HepG2 (cell line): Measurements from ENCODE around the gene ZNF318. TPM values are rescaled to one million over a fixed set of nuclear protein-coding genes. Genes with fewer than 3 reads are reported as not detected.

Experiments used
- EEA1 ChIP-seq: sonication (generic); formaldehyde crosslinking; IDR thresholded peaks from 2 replicates; pipeline ENCODE4 v1.5.1; 2020; ENCODE audit warnings: mild to moderate bottlenecking, missing genetic modification reagents, borderline replicate concordance
- ETS1 ChIP-seq: sonication (generic); formaldehyde crosslinking; IDR thresholded peaks from 2 replicates; pipeline ENCODE4 v1.4.0; 2020; ENCODE audit warnings: missing genetic modification reagents
- MTF2 ChIP-seq: sonication (generic); formaldehyde crosslinking; IDR thresholded peaks from 2 replicates; pipeline ENCODE4 v1.5.0; 2020; ENCODE audit warnings: missing genetic modification reagents, borderline replicate concordance
- NR2C2 ChIP-seq: sonication (generic); formaldehyde crosslinking; IDR thresholded peaks from 2 replicates; pipeline ENCODE4 v1.4.0; 2020; ENCODE audit warnings: missing genetic modification reagents, mild to moderate bottlenecking, moderate library complexity, borderline replicate concordance
- RBFOX2 ChIP-seq: fragments of 200-400 bp; formaldehyde crosslinking; IDR thresholded peaks from 2 replicates; pipeline ENCODE4 v1.6.1; 2017; ENCODE audit warnings: low read depth, mild to moderate bottlenecking, low read length
- TRIM22 ChIP-seq: fragments of 450-650 bp; IDR thresholded peaks from 2 replicates; pipeline ENCODE4 v1.6.1; 2017
- ZNF546 ChIP-seq: sonication (generic); formaldehyde crosslinking; conservative IDR thresholded peaks from 2 replicates; pipeline ENCODE4 v1.8.1; 2023; ENCODE audit warnings: mild to moderate bottlenecking, missing genetic modification reagents
- ZNF567 ChIP-seq: sonication (generic); formaldehyde crosslinking; IDR thresholded peaks from 2 replicates; pipeline ENCODE4 v1.8.1; 2023; ENCODE audit warnings: mild to moderate bottlenecking, missing genetic modification reagents, borderline replicate concordance
- ZNF883 ChIP-seq: sonication (generic); formaldehyde crosslinking; IDR thresholded peaks from 2 replicates; pipeline ENCODE4 v1.5.1; 2020; ENCODE audit warnings: mild to moderate bottlenecking, missing genetic modification reagents; ENCODE audit errors: not compliant biosample characterization
- ZSCAN29 ChIP-seq: sonication (generic); formaldehyde crosslinking; conservative IDR thresholded peaks from 2 replicates; pipeline ENCODE4 v1.4.0; 2020; ENCODE audit warnings: mild to moderate bottlenecking, missing genetic modification reagents
- polyA plus RNA-seq, 8 experiments: library from polyadenylated mRNA; depleted of rRNA in 3 of 8; stranded (reverse) in 7 of 8; unstranded in 1 of 8; fragments of >200 nt; fragmentation: Illumina TruSeq in 4 of 8; extraction: Trizol in 4 of 8; gene quantifications; 2 replicates each; pipeline versions ENCODE4 v1.2.1 to v1.2.3, GENCODE V29; 2011 to 2016; ENCODE audit warnings: low read depth in 4 of 8, missing spikeins in 1 of 8, mixed read lengths in 1 of 8; ENCODE audit not compliant: insufficient read depth in 1 of 8
- total RNA-seq, 5 experiments: library from RNA; depleted of rRNA; stranded (reverse); fragments of >200 nt; fragmentation: Illumina TruSeq; extraction: Trizol; gene quantifications; 2 replicates each; pipeline ENCODE4 v1.2.3, GENCODE V29; 2016; ENCODE audit warnings: low read depth in 1 of 5
- TF ChIP-seq, protein P1 (sequence below): sonication (generic); formaldehyde crosslinking; IDR thresholded peaks from 2 replicates; pipeline ENCODE4 v1.5.0; 2020; ENCODE audit warnings: mild to moderate bottlenecking, missing genetic modification reagents
- TF ChIP-seq, protein P2 (sequence below): sonication (generic); formaldehyde crosslinking; conservative IDR thresholded peaks from 2 replicates; pipeline ENCODE4 v1.8.1; 2023; ENCODE audit warnings: missing genetic modification reagents
- TF ChIP-seq, protein P3 (sequence below): sonication (generic); formaldehyde crosslinking; IDR thresholded peaks from 2 replicates; pipeline ENCODE4 v1.4.0; 2020; ENCODE audit warnings: missing genetic modification reagents, borderline replicate concordance

ZNF318 gene
- total and polyA plus RNA-seq, 2 of the 13 experiments (the other 11 are each of a cell fraction or from before 2014, with no cell fraction given), result 13.0 to 14.5 TPM

DNA sequence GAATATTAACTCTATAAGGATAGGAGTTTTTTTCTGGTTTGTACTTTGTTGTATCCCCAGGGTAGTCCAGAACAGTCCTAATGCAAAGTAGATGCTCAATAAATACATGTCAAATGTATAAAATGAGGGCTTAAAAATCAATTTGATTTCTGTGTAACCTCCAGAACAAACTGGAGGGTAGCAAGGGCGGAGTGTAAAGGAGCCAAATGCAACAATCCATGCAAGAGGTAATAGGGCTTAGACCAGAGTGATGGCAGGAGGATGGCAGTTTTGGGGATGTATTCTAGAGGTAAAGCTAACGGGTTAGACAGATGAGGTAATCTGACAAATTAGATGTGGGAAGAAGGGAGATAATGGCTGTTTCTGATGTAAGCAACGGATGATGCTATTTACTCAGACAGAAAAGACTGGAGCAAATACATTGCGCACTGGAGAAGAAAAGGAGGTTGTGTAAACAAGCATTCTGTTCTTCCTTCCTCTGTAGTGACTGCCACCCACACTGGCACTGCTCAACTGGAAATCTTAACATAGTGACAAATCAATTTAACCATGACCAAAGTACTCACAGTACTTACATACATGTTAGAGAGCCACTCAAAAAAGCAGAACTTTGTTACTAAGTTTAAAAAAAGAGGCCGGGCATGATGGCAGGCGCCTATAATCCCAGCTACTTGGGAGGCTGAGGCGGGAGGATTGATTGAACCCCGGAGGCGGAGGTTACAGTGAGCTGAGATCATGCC is 2.0 kb downstream of the ZNF318 start (continued):
- TF ChIP-seq, protein P1, sequence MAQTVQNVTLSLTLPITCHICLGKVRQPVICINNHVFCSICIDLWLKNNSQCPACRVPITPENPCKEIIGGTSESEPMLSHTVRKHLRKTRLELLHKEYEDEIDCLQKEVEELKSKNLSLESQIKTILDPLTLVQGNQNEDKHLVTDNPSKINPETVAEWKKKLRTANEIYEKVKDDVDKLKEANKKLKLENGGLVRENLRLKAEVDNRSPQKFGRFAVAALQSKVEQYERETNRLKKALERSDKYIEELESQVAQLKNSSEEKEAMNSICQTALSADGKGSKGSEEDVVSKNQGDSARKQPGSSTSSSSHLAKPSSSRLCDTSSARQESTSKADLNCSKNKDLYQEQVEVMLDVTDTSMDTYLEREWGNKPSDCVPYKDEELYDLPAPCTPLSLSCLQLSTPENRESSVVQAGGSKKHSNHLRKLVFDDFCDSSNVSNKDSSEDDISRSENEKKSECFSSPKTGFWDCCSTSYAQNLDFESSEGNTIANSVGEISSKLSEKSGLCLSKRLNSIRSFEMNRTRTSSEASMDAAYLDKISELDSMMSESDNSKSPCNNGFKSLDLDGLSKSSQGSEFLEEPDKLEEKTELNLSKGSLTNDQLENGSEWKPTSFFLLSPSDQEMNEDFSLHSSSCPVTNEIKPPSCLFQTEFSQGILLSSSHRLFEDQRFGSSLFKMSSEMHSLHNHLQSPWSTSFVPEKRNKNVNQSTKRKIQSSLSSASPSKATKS (CRISPR knock-in tag), result no peak
- TF ChIP-seq ZNF567 (CRISPR knock-in tag), result no peak
- TF ChIP-seq ZSCAN29 (CRISPR knock-in tag), result no peak
- TF ChIP-seq TRIM22, result no peak
- TF ChIP-seq, protein P2, sequence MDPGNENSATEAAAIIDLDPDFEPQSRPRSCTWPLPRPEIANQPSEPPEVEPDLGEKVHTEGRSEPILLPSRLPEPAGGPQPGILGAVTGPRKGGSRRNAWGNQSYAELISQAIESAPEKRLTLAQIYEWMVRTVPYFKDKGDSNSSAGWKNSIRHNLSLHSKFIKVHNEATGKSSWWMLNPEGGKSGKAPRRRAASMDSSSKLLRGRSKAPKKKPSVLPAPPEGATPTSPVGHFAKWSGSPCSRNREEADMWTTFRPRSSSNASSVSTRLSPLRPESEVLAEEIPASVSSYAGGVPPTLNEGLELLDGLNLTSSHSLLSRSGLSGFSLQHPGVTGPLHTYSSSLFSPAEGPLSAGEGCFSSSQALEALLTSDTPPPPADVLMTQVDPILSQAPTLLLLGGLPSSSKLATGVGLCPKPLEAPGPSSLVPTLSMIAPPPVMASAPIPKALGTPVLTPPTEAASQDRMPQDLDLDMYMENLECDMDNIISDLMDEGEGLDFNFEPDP (CRISPR knock-in tag), result no peak
- TF ChIP-seq, protein P3, sequence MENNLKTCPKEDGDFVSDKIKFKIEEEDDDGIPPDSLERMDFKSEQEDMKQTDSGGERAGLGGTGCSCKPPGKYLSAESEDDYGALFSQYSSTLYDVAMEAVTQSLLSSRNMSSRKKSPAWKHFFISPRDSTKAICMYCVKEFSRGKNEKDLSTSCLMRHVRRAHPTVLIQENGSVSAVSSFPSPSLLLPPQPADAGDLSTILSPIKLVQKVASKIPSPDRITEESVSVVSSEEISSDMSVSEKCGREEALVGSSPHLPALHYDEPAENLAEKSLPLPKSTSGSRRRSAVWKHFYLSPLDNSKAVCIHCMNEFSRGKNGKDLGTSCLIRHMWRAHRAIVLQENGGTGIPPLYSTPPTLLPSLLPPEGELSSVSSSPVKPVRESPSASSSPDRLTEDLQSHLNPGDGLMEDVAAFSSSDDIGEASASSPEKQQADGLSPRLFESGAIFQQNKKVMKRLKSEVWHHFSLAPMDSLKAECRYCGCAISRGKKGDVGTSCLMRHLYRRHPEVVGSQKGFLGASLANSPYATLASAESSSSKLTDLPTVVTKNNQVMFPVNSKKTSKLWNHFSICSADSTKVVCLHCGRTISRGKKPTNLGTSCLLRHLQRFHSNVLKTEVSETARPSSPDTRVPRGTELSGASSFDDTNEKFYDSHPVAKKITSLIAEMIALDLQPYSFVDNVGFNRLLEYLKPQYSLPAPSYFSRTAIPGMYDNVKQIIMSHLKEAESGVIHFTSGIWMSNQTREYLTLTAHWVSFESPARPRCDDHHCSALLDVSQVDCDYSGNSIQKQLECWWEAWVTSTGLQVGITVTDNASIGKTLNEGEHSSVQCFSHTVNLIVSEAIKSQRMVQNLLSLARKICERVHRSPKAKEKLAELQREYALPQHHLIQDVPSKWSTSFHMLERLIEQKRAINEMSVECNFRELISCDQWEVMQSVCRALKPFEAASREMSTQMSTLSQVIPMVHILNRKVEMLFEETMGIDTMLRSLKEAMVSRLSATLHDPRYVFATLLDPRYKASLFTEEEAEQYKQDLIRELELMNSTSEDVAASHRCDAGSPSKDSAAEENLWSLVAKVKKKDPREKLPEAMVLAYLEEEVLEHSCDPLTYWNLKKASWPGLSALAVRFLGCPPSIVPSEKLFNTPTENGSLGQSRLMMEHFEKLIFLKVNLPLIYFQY, result no peak
- no peak for TF ChIP-seq EEA1 (CRISPR knock-in tag)
- no peak for TF ChIP-seq MTF2
- TF ChIP-seq RBFOX2, result no peak
- no peak for TF ChIP-seq NR2C2 (CRISPR knock-in tag)
- no peak for TF ChIP-seq ZNF546 (CRISPR knock-in tag)
- TF ChIP-seq ZNF883 (CRISPR knock-in tag), result no peak
- TF ChIP-seq ETS1 (CRISPR knock-in tag), result no peak
